ENCODE measurements around the gene HLA-B.

- TF ChIP-seq ARNTL (CRISPR knock-in tag; IDR thresholded peaks at IDR 0.05; ENCODE audit: borderline replicate concordance, low read depth) = no peak
- TF ChIP-seq CSDC2 (CRISPR knock-in tag; IDR thresholded peaks at IDR 0.05) = no peak
- TF ChIP-seq ZFP3 (CRISPR knock-in tag; IDR thresholded peaks at IDR 0.05) = no peak
- no peak for TF ChIP-seq GLIS3 (CRISPR knock-in tag; IDR thresholded peaks at IDR 0.05)
- TF ChIP-seq RARB (CRISPR knock-in tag; IDR thresholded peaks at IDR 0.05) = no peak
Measured at GRCh38 chr6:31378721-31379103, 21.7 kb upstream of the HLA-B start.

Data from SK-N-SH treated with all-trans-retinoic acid at 6 μM for 48 hours (cell line).